Epithelial cell of proximal tubule (primary cell): ENCODE data around the gene BLOC1S1. TPM values are rescaled to one million over a fixed set of nuclear protein-coding genes. Genes with fewer than 3 reads are reported as not detected.

Source experiments
- DNase-seq: peaks from one replicate; pipeline ENCODE4 v3.0.0-alpha.2; 2011; ENCODE audit warnings: low read depth
- H3K4me3 ChIP-seq: 2 replicates; pipeline ENCODE4 v1.5.1; 2011; ENCODE audit warnings: low read depth, mild to moderate bottlenecking, low read length
- total RNA-seq: library from RNA; depleted of rRNA; stranded (reverse); fragments of >200 nt; gene quantifications from 2 replicates; pipeline ENCODE4 v1.2.3, GENCODE V29; 2015
- TF ChIP-seq, protein P1 (sequence below): conservative IDR thresholded peaks from 2 replicates; pipeline ENCODE4 v1.5.1; 2012; ENCODE audit warnings: low read depth, mild to moderate bottlenecking, low read length

Gene BLOC1S1
- total RNA-seq, 1 donor from 2014 or later: 187 TPM

DNA sequence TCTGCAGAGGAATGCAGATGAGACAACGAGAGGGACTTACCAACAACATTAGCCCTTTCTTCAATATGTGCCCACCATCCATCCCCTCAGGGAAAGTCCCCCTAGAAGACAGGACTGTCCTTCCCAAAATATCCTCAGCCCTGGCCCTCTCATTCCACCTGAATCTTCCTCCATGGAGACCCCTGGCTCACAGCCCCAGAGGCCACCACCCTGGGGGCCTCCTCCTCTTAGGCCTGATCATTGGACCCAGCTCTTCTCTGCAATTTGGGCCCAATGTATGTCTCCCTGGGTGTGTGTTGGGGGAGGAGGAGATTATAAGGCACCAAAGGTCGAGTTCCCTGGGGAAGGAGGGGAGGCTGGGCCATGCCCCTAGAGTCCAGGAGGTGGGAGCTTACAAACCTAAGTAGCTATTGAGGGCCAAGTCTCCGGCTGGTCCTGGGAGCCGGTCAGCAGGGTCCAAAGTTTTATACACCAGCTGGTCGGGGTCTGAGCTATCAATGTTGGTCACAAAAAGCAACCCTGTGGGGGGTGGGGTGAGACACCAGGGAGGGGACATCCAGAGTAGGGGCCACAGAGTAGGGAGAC, 16.3 kb upstream of the BLOC1S1 start:
- no peak for DNase-seq
- H3K4me3 ChIP-seq: no peak overlapping the region
- TF ChIP-seq, protein P1, sequence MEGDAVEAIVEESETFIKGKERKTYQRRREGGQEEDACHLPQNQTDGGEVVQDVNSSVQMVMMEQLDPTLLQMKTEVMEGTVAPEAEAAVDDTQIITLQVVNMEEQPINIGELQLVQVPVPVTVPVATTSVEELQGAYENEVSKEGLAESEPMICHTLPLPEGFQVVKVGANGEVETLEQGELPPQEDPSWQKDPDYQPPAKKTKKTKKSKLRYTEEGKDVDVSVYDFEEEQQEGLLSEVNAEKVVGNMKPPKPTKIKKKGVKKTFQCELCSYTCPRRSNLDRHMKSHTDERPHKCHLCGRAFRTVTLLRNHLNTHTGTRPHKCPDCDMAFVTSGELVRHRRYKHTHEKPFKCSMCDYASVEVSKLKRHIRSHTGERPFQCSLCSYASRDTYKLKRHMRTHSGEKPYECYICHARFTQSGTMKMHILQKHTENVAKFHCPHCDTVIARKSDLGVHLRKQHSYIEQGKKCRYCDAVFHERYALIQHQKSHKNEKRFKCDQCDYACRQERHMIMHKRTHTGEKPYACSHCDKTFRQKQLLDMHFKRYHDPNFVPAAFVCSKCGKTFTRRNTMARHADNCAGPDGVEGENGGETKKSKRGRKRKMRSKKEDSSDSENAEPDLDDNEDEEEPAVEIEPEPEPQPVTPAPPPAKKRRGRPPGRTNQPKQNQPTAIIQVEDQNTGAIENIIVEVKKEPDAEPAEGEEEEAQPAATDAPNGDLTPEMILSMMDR: no peak

DNA sequence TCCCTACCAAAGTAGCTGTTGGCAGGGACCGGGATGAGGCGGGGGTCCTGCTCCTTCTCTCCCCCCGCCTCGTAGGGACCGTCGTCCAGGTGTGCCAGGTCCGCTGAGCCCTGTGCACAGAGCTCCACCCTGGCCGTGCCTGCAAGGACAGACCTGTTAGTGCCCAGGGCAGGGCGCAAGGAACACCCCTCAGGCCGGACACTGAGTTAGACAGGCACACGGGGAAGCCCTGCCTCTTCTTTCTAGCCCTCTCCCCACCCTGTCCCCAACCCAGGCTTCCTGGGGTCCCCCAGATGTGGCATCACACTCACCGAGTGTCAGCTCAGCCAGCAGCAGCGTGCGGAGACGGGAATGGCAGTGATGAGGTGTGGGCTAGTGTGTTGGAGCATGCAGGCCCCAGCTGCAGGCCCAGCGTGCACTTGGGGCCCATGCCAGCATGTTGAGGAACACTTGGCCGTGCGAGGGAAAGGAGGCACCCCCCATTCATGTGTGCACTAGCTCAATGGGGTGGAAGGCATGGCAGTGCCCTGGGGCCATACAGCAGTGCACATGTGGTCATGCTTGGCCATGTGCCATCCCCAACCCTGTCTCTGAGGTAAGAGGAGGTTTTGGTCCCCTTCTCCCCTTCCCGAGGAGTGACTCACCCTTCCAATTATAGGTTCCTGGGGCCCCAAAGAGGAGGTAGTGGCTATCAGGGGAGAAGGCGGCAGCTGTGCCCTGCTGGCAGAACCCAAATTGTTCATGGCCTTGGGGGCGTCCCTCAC, 15.4 kb upstream of the BLOC1S1 start:
- DNase-seq: no peak
- TF ChIP-seq, protein P1: no peak
- no peak overlapping the region for H3K4me3 ChIP-seq

DNA sequence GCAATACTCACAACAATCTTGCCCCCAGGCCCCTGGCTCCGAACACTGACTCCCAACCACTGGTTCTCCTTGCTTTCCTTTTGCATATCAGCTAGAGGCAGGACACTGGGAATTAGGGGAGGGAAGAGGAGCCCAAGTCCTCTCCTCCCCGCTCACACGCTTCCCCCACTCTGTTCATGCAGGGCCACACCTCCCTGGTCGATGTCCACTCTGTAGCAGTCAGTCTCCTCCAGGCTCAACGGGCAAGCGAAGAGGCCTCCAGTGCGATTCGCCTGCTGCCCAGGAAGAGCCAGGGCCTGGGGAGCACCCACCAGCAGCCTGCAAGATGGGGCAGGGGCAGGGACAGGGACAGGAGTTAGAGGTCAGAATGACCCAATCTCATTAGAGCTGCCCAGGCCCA, 13.0 kb upstream of the BLOC1S1 start:
- H3K4me3 ChIP-seq: no peak overlapping the region
- TF ChIP-seq, protein P1: no peak
- DNase-seq: no peak

DNA sequence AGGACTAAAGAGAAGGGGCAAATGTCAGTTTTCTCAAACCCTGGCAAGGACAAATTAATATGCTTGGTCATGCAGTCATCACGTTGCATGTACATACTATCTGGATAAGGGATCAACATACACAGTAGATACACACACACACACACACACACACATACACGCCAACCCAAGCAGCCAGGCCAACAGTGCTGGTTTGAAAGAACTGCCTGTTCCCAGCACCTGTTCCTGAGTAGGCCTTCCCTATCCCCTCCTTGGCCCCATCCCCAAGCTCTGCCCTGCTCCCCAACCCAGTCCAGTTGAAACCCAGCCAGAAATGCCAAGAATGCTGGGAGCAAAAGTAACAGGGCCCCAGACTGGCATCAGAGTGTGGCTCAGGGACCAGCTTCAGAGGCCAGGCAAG, 12.6 kb upstream of the BLOC1S1 start:
- TF ChIP-seq, protein P1: no peak
- no peak overlapping the region for H3K4me3 ChIP-seq
- no peak for DNase-seq

DNA sequence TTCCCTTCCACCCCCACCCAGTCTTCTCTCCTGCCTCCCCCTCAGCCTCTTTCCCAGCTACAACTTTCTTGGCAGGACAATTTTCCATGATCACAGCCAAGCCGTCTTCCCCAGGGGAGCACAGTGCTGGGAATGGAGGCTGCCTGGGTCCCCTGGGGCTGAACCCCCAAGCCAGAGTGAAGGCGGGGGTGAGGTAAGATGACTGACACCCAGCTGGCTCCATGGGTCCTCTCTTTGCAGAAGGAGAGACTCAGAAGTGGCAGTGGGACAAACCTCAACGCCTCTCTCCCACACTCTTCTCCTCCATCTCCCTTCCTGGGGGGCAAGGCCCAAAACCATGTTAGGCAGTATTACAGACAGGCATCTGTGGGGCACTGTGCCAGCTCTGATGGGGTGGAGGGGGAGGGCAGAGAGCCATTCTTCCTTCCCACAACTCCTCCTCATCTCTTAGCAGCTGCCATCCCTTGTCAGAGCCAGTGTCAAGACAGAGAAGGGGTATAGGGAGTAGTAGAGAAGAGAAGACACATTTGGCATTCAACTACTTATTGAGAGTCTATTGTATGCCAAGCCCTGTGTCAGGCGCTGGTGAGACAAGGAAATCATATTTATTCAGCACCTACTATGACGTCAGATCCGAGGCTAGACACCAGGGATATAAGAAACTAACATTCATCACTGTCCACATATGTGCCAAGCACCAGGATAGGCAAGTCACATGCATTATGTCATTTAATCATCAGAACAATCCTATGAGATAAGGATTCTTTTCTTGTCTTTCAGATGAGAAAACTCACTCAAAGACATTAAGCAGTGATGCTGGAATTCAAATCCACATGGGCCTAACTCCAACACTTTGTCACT, 11.7 kb upstream of the BLOC1S1 start:
- DNase-seq: no peak
- no peak overlapping the region for H3K4me3 ChIP-seq
- TF ChIP-seq, protein P1: no peak

DNA sequence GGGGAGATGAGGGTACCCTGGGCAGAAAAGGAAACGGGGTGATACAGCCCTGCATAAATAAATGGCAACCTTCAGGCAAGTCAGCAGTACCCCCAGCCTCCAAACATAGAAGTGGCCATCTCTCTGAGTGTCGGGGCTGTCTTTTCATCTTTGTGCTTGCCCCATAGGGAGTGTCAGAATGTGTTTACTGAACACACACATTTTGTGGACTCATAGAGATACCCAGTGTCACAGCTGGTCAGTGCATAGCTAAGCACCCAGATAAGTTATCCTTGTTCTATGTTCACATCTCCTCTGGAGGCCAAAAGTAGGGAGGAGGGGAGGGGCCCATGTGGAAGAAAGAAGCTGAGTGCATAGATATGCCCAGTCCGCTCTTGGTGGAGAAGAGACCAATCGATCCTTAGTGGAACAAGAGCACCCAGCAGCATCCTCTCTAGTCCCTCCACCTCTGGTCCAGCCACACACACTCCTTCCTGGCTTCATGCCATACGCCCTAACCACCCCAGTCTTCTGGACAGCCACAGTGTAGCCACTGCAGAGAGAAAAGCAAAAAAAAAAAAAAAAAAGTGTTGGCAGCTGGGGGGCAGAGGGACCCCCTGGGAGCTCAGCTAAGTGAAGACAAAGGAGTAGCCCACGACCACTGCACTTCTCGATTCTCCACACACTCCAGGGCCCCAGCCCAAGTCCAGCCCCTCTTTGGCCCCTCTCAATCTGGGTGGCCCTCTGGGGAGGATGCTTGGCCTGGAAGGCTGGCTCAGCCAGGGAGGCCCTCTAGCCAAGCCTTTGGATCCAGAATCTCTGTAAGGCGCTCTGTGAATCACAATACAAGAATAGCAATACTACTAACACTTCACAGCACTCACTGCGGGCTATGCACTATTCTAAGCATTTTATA, 10.8 kb upstream of the BLOC1S1 start:
- H3K4me3 ChIP-seq: no peak overlapping the region
- TF ChIP-seq, protein P1: no peak
- DNase-seq: no peak
